Thymus (tissue), 11 donors: ENCODE measurements around the gene ANKRD13A. TPM values are rescaled to one million over a fixed set of nuclear protein-coding genes. Genes with fewer than 3 reads are reported as not detected.
"Not testable (repeated sequence)": the region's sequence is repeated elsewhere in the genome, so short reads cannot be mapped to it uniquely, and the experiment has no call there.

Experiments
- DNase-seq, 9 donors: peaks; one replicate each; pipeline ENCODE4 v3.0.0-alpha.2; 2013; ENCODE audit warnings: low spot score in 9 of 9, low read depth in 6 of 9, missing footprints in 1 of 9
- H3K27ac ChIP-seq, 2 donors: one replicate each; pipeline ENCODE4 v1.5.1; 2013; ENCODE audit warnings: control low read depth in 1 of 2, low read depth in 1 of 2, low read length in 1 of 2, mild to moderate bottlenecking in 1 of 2, moderate library complexity in 1 of 2
- H3K27me3 ChIP-seq, 2 donors: one replicate each; pipeline ENCODE4 v1.5.1; 2013; ENCODE audit warnings: low read length in 1 of 2; ENCODE audit not compliant: control insufficient read depth in 2 of 2, insufficient read depth in 1 of 2
- H3K36me3 ChIP-seq, 2 donors: one replicate each; pipeline ENCODE4 v1.5.1; 2013; ENCODE audit warnings: low read length in 1 of 2, mild to moderate bottlenecking in 1 of 2, moderate library complexity in 1 of 2; ENCODE audit not compliant: control insufficient read depth in 2 of 2, insufficient read depth in 2 of 2
- H3K4me1 ChIP-seq, 2 donors: one replicate each; pipeline ENCODE4 v1.5.1; 2013; ENCODE audit warnings: low read length in 2 of 2; ENCODE audit not compliant: control insufficient read depth in 2 of 2, insufficient read depth in 2 of 2
- H3K4me3 ChIP-seq, 2 donors: one replicate each; pipeline ENCODE4 v1.5.1; 2013; ENCODE audit warnings: low read length in 2 of 2, control low read depth in 1 of 2, mild to moderate bottlenecking in 1 of 2
- H3K9me3 ChIP-seq, 2 donors: one replicate each; pipeline ENCODE4 v1.5.1; 2013; ENCODE audit warnings: low read length in 1 of 2, mild to moderate bottlenecking in 1 of 2; ENCODE audit not compliant: control insufficient read depth in 2 of 2, insufficient read depth in 1 of 2
- WGBS: extraction: QIAGEN DNeasy Blood & Tissue Kit; methylation state at CpG from one replicate; pipeline ENCODE4 v1.1.7; 2013; 5-methylcytosine and 5-hydroxymethylcytosine counted together
- polyA plus RNA-seq: library from polyadenylated mRNA; stranded (reverse); fragments of 200-250 nt; gene quantifications from one replicate; pipeline ENCODE4 v1.2.3, GENCODE V29; 2013
- total RNA-seq: library from RNA; stranded (reverse); fragments of 120-200 nt; gene quantifications from one replicate; pipeline ENCODE4 v1.2.4, GENCODE V29; 2013
- donor health status: healthy.

Gene ANKRD13A
- total and polyA plus RNA-seq, 2 donors, result 30.8 to 47.2 TPM

GRCh38 chr12:110058875-110059615 lies 59.8 kb downstream of the ANKRD13A start:
- Histone ChIP-seq H3K9me3 (no peaks in the 10 kb centered on the region), H3K36me3 (no peaks in the 10 kb centered on the region), H3K27me3 (no peaks in the 10 kb centered on the region), H3K4me1 (no peaks in the 10 kb centered on the region), H3K27ac (no peak overlapping the region), H3K4me3 (no peak overlapping the region)
- whole genome bisulfite sequencing, result 96% methylated on average over 9 of the region's 9 CpGs
- DNase-seq, result no peak

GRCh38 chr12:110059651-110060000 lies 60.4 kb downstream of the ANKRD13A start:
- Histone ChIP-seq H3K4me1 (no peaks in the 10 kb centered on the region), H3K27me3 (no peaks in the 10 kb centered on the region), H3K27ac (no peak overlapping the region), H3K9me3 (no peaks in the 10 kb centered on the region), H3K36me3 (no peaks in the 10 kb centered on the region), H3K4me3 (no peak overlapping the region)
- 96% methylated on average over 2 of the region's 2 CpGs for WGBS
- DNase-seq, result no peak

DNA sequence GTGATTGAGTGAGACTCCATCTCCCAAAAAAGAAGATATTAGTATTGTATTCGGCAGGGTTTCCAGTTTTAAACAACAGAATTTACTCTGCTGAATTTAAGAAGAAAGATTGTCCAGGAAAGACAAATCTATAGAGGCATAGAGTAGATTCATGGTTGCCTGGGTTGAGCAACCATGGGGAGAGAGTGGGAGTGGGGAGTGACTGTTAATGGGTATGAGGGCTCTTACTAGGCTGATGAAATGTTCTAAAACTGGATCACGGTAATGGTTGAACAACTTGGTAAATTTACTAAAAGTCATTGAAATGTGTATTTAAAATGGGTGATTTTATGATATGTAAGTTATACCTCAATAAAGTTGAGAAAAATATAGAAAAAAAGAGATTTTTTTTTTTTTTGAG lies 63.0 kb downstream of the ANKRD13A start:
- DNase-seq, result no peak
- Histone ChIP-seq H3K36me3 (no peaks in the 10 kb centered on the region), H3K9me3 (no peaks in the 10 kb centered on the region), H3K27ac (no peak overlapping the region), H3K4me3 (no peak overlapping the region), H3K4me1 (no peaks in the 10 kb centered on the region), H3K27me3 (no peaks in the 10 kb centered on the region)
- WGBS, result 98% methylated on average over 2 of the region's 2 CpGs

DNA sequence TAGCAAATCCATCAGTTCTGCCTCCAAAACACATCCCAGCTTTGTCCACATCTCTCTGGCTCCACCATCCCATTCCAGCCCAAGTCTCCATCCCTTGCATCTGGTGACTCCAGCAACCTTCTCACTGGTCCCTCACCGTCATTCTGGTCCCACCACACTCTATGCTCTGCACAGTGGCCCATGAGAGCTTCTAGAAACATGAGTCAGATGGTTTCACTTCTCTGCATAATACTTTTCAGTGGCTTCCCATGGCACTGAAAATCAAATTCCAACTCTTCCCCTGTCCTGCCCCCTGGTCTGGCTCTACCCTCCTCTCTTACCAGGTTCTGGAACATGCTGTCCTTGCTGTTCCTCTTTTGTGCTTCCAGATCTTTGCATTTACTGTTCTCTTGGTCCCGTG lies 66.3 kb downstream of the ANKRD13A start:
- H3K36me3 ChIP-seq, result no peaks in the 10 kb centered on the region
- H3K27me3 ChIP-seq, result no peaks in the 10 kb centered on the region
- 94% methylated on average over 2 of the region's 2 CpGs for WGBS
- no peak for DNase-seq
- no peak overlapping the region for H3K4me3 ChIP-seq
- H3K9me3 ChIP-seq, result no peaks in the 10 kb centered on the region
- H3K27ac ChIP-seq, result no peak overlapping the region
- H3K4me1 ChIP-seq, result no peaks in the 10 kb centered on the region

DNA sequence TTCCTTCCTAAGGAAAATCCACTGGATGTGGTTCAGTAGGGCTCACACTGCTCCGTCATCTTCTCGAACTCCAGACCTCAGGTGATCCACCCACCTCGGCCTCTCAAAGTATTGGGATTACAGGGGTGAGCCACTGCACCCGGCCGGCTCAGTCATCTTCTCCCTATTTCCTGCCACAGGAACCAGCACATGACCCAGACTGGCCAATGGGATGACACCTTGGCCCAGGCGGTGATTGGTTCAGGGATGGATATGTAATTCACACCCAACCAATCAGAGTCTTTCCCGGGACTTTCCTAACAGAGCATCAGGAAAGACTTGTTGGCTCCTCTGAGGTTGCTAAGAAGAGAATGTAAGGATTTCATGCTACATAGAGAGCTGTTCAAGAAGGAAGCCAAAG lies 68.3 kb downstream of the ANKRD13A start:
- no peaks in the 10 kb centered on the region for H3K4me1 ChIP-seq
- no peak overlapping the region for H3K27ac ChIP-seq
- WGBS, result 97% methylated on average over 7 of the region's 7 CpGs
- no peak for DNase-seq
- no peak overlapping the region for H3K4me3 ChIP-seq
- no peaks in the 10 kb centered on the region for H3K36me3 ChIP-seq
- no peaks in the 10 kb centered on the region for H3K27me3 ChIP-seq
- no peaks in the 10 kb centered on the region for H3K9me3 ChIP-seq

GRCh38 chr12:110068115-110068514 lies 68.9 kb downstream of the ANKRD13A start:
- 96% methylated on average over 9 of the region's 9 CpGs for WGBS
- H3K27me3 ChIP-seq, DNase-seq: not testable (repeated sequence)

GRCh38 chr12:110068654-110069053 lies 69.4 kb downstream of the ANKRD13A start:
- DNase-seq, result no peak
- H3K27ac ChIP-seq, result no peak overlapping the region
- no peaks in the 10 kb centered on the region for H3K36me3 ChIP-seq
- no peak overlapping the region for H3K4me3 ChIP-seq
- WGBS, result 97% methylated on average over 2 of the region's 2 CpGs
- H3K9me3 ChIP-seq, result no peaks in the 10 kb centered on the region
- no peaks in the 10 kb centered on the region for H3K27me3 ChIP-seq
- peaks cover 3 to 9% of the 10 kb centered on the region in 2 donors for H3K4me1 ChIP-seq

More at GRCh38 chr12:110068115-110068514, 68.9 kb downstream of the ANKRD13A start:
- H3K36me3 ChIP-seq, H3K9me3 ChIP-seq, H3K4me1 ChIP-seq, H3K4me3 ChIP-seq, H3K27ac ChIP-seq: not testable (repeated sequence)

- H3K4me1 ChIP-seq, result peaks cover 3 to 13% of the 10 kb centered on the region in 2 donors
- no peak for DNase-seq
- no peaks in the 10 kb centered on the region for H3K36me3 ChIP-seq
- H3K27me3 ChIP-seq, result no peaks in the 10 kb centered on the region
- H3K9me3 ChIP-seq, result no peaks in the 10 kb centered on the region
- H3K27ac ChIP-seq, result no peak overlapping the region
- H3K4me3 ChIP-seq, result no peak overlapping the region
Measured at GRCh38 chr12:110071504-110071903, 72.3 kb downstream of the ANKRD13A start.

- Histone ChIP-seq H3K36me3 (no peaks in the 10 kb centered on the region), H3K4me1 (peaks cover 3 to 13% of the 10 kb centered on the region in 2 donors), H3K4me3 (no peak overlapping the region), H3K27me3 (no peaks in the 10 kb centered on the region), H3K27ac (no peak overlapping the region), H3K9me3 (no peaks in the 10 kb centered on the region)
- WGBS, result 98% methylated on average over 3 of the region's 3 CpGs
- no peak for DNase-seq
Measured at GRCh38 chr12:110071967-110072366, 72.7 kb downstream of the ANKRD13A start.
